ENCODE measurements around the gene NECTIN2.

Gene NECTIN2

GRCh38 chr19:44818466-44819031, 27.5 kb upstream of the NECTIN2 start:
- DNase-seq (ENCODE audit: low spot score): no peak

GRCh38 chr19:44819246-44819832, 26.8 kb upstream of the NECTIN2 start:
- DNase-seq (ENCODE audit: low spot score): no peak
- no peak for TF ChIP-seq CTCF (IDR thresholded peaks at IDR 0.05; ENCODE audit: extremely low read depth, missing control alignments)

More at GRCh38 chr19:44818466-44819031, 27.5 kb upstream of the NECTIN2 start:
- TF ChIP-seq CTCF (IDR thresholded peaks at IDR 0.05; ENCODE audit: extremely low read depth, missing control alignments): no peak

- no peak for TF ChIP-seq CTCF (IDR thresholded peaks at IDR 0.05; ENCODE audit: extremely low read depth, missing control alignments)
- DNase-seq (ENCODE audit: low spot score): no peak
These were observed 25.2 kb upstream of the NECTIN2 start for GRCh38 chr19:44820648-44821609.

- no peak for DNase-seq (ENCODE audit: low spot score)
- TF ChIP-seq CTCF (IDR thresholded peaks at IDR 0.05; ENCODE audit: extremely low read depth, missing control alignments): no peak
These were observed 23.9 kb upstream of the NECTIN2 start for GRCh38 chr19:44822177-44822576.

- no peak for TF ChIP-seq CTCF (IDR thresholded peaks at IDR 0.05; ENCODE audit: extremely low read depth, missing control alignments)
- DNase-seq (ENCODE audit: low spot score): no peak
These were observed 23.3 kb upstream of the NECTIN2 start for GRCh38 chr19:44822670-44823372.

GRCh38 chr19:44823373-44823698, 22.8 kb upstream of the NECTIN2 start:
- no peak for TF ChIP-seq CTCF (IDR thresholded peaks at IDR 0.05; ENCODE audit: extremely low read depth, missing control alignments)
- no peak for DNase-seq (ENCODE audit: low spot score)
